ENCODE data around the gene VAX1. TPM values are rescaled to one million over a fixed set of nuclear protein-coding genes. Genes with fewer than 3 reads are reported as not detected.
"Not testable (repeated sequence)": the region's sequence is repeated elsewhere in the genome, so short reads cannot be mapped to it uniquely, and the experiment has no call there.

Gene VAX1, protein sequence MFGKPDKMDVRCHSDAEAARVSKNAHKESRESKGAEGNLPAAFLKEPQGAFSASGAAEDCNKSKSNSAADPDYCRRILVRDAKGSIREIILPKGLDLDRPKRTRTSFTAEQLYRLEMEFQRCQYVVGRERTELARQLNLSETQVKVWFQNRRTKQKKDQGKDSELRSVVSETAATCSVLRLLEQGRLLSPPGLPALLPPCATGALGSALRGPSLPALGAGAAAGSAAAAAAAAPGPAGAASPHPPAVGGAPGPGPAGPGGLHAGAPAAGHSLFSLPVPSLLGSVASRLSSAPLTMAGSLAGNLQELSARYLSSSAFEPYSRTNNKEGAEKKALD
- polyA plus RNA-seq (2013, experiment 1 of 2) = 1.1 TPM
- polyA plus RNA-seq (2013, experiment 2 of 2) = 1.7 TPM

DNA sequence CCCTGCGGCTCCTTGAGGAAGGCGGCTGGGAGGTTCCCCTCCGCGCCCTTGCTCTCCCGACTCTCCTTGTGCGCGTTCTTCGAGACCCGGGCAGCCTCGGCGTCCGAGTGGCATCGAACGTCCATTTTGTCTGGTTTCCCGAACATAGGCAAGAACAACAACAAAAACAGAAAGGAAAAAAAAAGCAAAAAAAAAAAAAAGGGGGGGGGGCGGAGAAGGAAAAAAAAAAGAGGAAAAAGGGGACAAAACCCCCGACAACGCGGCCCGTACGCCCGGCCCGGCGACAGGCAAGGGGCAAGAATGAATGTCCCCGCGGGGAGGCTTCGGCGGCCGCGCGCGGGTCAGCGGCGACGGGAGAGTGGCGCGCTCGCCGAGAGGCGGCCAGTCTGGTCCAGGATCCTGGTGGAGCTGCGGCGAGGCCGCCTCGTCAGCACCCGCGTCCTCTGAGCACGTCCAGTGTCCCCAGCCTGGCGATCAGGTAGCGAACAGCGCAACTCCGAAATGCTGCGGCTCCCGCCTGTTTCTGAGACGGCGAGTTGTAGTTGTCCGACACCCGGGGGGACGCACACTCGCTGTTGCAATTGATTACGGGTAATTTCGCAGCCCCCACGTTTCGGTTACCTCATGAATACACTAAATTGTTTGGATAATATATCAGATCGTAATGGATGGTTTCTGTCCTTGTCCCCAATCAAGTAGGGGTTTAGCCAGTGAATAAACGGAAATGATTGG, at the start of gene VAX1:
Gene VAX1, minus strand, starts transcription at position 360 of the 732 bp plus-strand sequence. Its CDS starts 214 bp downstream, at position 146.
- peak within 1 kb of the TSS; percentile 42 for H3K4me3 ChIP-seq (ENCODE audit: extremely low read depth, insufficient read depth, low read length, poor library complexity, severe bottlenecking)
- H3K36me3 ChIP-seq (ENCODE audit: control insufficient read depth, insufficient read depth, low read length) = no peaks in the 10 kb centered on the region
- H3K4me1 ChIP-seq (ENCODE audit: control insufficient read depth, insufficient read depth, low read length, poor library complexity, severe bottlenecking) = peaks cover 22% of the 10 kb centered on the region
- WGBS, 2 experiments (ENCODE audit: insufficient coverage in 2 of 2) = 1% methylated on average over 31 to 51 of the region's 65 CpGs
- H3K9me3 ChIP-seq (ENCODE audit: control insufficient read depth, low read length) = no peaks in the 10 kb centered on the region
- H3K27ac ChIP-seq (ENCODE audit: low read depth, low read length, severe bottlenecking) = no peak within 1 kb of the TSS

DNA sequence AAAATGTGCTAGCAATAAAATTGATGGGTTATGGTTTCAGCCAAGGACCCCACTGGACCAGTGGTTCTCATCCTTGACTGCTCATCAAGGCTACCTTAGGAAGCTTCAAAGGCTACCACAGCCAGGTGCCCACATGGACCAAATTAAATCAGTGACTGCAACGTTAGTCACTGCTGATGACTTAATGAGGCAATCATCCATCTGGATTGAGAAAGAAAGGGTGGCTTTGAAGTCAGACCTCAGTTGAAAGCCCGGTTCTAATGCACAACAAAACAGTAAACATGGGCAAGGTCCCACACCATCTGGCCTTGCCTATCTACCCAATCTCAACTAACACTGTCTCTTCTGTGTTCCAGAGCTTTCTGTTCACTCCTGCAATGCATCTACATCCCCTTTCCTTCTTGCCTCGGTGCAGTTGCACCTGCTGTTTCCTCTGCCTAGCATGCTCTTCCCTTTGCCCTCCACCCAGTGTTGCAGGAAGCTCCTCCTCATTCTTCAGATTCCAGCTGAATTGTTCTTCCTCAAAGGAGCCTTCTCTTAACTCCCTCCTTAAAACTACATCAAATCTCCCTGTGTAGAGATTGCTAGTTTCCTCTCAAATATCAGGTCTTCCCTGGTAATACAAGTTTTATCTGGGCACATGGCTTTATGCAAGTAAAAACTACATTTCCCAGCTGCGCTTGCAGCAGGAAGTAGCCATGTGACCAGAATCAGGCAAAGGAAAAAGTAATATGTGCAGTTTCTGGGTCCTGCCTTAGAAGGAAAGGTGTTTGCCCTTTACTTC, 49.0 kb upstream of the VAX1 start:
- 67 to 74% methylated on average over 4 of the region's 4 CpGs for WGBS, 2 experiments (ENCODE audit: insufficient coverage in 2 of 2)
- no peaks in the 10 kb centered on the region for H3K36me3 ChIP-seq (ENCODE audit: control insufficient read depth, insufficient read depth, low read length)

DNA sequence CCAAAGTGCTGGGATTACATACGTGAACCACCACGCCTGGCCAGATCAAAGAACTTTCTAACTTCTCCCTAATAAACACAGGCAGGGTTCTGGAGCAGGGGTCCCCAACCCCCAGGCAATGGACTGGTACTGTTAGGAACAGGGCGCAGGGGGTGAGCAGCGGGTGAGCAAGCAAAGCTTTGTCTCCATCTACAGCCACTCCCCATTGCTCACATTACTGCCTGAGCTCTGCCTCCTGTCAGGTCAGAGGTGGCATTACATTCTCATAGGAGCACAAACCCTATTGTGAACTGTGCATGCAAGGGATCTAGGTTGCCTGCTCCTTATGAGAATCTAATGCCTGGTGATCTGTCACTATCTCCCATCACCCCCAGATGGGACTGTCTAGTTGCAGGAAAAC, 47.7 kb upstream of the VAX1 start:
- not testable (repeated sequence) for H3K4me3 ChIP-seq (ENCODE audit: extremely low read depth, insufficient read depth, low read length, poor library complexity, severe bottlenecking); H3K36me3 ChIP-seq (ENCODE audit: control insufficient read depth, insufficient read depth, low read length); H3K27ac ChIP-seq (ENCODE audit: low read depth, low read length, severe bottlenecking); H3K4me1 ChIP-seq (ENCODE audit: control insufficient read depth, insufficient read depth, low read length, poor library complexity, severe bottlenecking)
- WGBS, 2 experiments (ENCODE audit: insufficient coverage in 2 of 2) = 83 to 91% methylated on average over 2 to 4 of the region's 4 CpGs
- H3K9me3 ChIP-seq (ENCODE audit: control insufficient read depth, low read length) = peaks cover 10% of the 10 kb centered on the region

More for the DNA sequence above, 49.0 kb upstream of the VAX1 start:
- H3K4me1 ChIP-seq (ENCODE audit: control insufficient read depth, insufficient read depth, low read length, poor library complexity, severe bottlenecking) = no peaks in the 10 kb centered on the region
- H3K9me3 ChIP-seq (ENCODE audit: control insufficient read depth, low read length) = peaks cover 10% of the 10 kb centered on the region
- no peak overlapping the region for H3K4me3 ChIP-seq (ENCODE audit: extremely low read depth, insufficient read depth, low read length, poor library complexity, severe bottlenecking)
- H3K27ac ChIP-seq (ENCODE audit: low read depth, low read length, severe bottlenecking) = no peak overlapping the region

DNA sequence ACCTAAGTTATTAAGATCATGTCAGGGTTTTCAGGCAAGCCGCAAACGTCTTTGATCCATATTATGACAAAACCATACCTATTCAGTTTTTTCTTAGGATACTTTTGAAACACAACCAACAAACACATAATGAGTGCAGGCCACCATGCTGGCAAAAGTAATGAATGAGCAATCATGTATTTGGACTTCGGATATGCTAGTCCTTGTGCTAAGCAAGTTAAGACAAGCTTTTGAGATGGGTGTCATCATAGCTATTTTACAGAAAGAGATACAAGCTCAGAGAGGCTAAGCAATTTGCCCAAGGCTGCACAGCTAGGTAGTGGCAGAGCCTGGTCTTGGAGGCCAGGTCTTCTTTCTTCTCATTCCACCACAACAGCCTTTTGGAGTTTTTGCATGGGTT, 46.8 kb upstream of the VAX1 start:
- H3K4me3 ChIP-seq (ENCODE audit: extremely low read depth, insufficient read depth, low read length, poor library complexity, severe bottlenecking) = no peak overlapping the region
- peaks cover 10% of the 10 kb centered on the region for H3K9me3 ChIP-seq (ENCODE audit: control insufficient read depth, low read length)
- 90 to 100% methylated on average over 1 of the region's 3 CpGs for WGBS, 2 experiments (ENCODE audit: insufficient coverage in 2 of 2)
- no peak overlapping the region for H3K27ac ChIP-seq (ENCODE audit: low read depth, low read length, severe bottlenecking)
- H3K4me1 ChIP-seq (ENCODE audit: control insufficient read depth, insufficient read depth, low read length, poor library complexity, severe bottlenecking) = no peaks in the 10 kb centered on the region
- no peaks in the 10 kb centered on the region for H3K36me3 ChIP-seq (ENCODE audit: control insufficient read depth, insufficient read depth, low read length)

DNA sequence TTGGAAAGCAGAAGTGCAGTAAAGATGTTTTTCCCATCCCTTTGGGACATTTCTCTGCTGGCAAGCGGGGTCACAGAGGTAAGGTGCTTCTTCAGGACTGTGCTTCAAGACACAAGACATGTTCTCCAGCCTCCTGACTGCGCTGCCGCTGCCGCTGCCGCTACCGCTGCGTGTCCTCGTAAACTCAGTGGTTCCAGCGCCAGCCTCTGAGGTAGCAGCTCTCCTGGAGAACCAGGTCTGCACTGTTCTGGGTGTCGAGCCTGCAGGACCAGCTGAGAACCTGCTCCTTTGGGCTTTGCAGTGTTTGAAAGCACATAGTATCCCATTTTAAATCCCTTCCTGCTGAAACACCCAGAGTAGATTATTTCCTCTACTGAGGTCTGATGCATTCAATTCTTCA, 46.2 kb upstream of the VAX1 start:
- Histone ChIP-seq H3K4me3 (ENCODE audit: extremely low read depth, insufficient read depth, low read length, poor library complexity, severe bottlenecking) (no peak overlapping the region), H3K27ac (ENCODE audit: low read depth, low read length, severe bottlenecking) (no peak overlapping the region), H3K4me1 (ENCODE audit: control insufficient read depth, insufficient read depth, low read length, poor library complexity, severe bottlenecking) (no peaks in the 10 kb centered on the region), H3K9me3 (ENCODE audit: control insufficient read depth, low read length) (peaks cover 6% of the 10 kb centered on the region), H3K36me3 (ENCODE audit: control insufficient read depth, insufficient read depth, low read length) (no peaks in the 10 kb centered on the region)
- WGBS, 2 experiments (ENCODE audit: insufficient coverage in 2 of 2) = 91 to 95% methylated on average over 10 of the region's 10 CpGs

DNA sequence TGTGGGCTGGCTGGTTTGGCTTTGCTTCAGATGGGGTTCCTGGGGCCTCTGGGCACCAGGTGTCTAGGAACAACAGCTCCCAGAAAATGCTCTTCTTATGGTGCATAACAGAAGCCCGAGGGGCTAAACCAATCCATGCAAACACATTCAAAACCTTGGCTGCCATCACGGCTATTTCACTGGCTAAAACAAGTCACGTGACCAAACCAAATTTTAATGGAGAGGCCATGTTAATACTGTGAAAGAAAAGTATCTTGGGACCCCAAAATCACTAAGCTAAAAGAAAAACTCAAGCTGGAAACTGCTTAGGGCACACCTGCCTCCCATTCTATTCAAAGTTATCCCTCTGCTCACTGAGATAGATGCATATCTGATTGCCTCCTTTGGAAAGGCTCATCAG, 40.1 kb upstream of the VAX1 start:
- Histone ChIP-seq H3K27ac (ENCODE audit: low read depth, low read length, severe bottlenecking) (no peak overlapping the region), H3K36me3 (ENCODE audit: control insufficient read depth, insufficient read depth, low read length) (no peaks in the 10 kb centered on the region), H3K4me1 (ENCODE audit: control insufficient read depth, insufficient read depth, low read length, poor library complexity, severe bottlenecking) (peaks cover 4% of the 10 kb centered on the region), H3K9me3 (ENCODE audit: control insufficient read depth, low read length) (no peaks in the 10 kb centered on the region), H3K4me3 (ENCODE audit: extremely low read depth, insufficient read depth, low read length, poor library complexity, severe bottlenecking) (no peak overlapping the region)
- 93 to 100% methylated on average over 1 to 3 of the region's 3 CpGs for WGBS, 2 experiments (ENCODE audit: insufficient coverage in 2 of 2)

DNA sequence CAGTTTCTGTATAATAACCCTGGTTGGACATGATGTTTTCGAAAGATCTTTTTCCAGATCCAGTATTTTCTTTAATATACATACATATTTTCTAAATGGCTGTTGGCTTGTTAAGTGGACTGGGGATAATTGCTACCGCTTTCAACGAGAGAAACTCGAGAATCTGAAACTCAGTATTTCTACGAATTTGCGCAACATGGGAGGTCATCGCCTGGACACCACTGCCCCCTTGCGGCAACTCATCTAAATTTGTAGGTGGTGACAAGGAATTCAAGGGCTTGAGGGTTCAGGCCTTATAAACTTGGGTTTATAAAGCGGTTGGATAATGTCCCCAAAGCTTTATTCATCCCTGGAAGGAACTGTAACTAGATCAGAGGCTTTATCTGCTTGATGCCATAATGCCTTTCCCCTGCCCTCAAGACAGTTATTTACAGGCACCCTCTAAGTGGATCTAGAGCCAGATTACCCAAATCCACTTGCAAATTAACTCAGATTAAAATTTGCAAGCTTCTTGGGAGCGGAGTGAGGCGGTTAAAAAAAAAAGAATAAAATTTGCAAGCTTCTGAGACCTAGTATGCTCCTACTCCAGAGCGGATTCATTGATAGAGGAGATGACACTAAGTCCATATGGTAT, 37.9 kb upstream of the VAX1 start:
- Histone ChIP-seq H3K36me3 (ENCODE audit: control insufficient read depth, insufficient read depth, low read length) (no peaks in the 10 kb centered on the region), H3K27ac (ENCODE audit: low read depth, low read length, severe bottlenecking) (no peak overlapping the region), H3K4me3 (ENCODE audit: extremely low read depth, insufficient read depth, low read length, poor library complexity, severe bottlenecking) (peak overlapping the region; percentile 29), H3K9me3 (ENCODE audit: control insufficient read depth, low read length) (no peaks in the 10 kb centered on the region), H3K4me1 (ENCODE audit: control insufficient read depth, insufficient read depth, low read length, poor library complexity, severe bottlenecking) (peaks cover 4% of the 10 kb centered on the region)
- 5 to 21% methylated on average over 4 to 6 of the region's 12 CpGs for WGBS, 2 experiments (ENCODE audit: insufficient coverage in 2 of 2)

DNA sequence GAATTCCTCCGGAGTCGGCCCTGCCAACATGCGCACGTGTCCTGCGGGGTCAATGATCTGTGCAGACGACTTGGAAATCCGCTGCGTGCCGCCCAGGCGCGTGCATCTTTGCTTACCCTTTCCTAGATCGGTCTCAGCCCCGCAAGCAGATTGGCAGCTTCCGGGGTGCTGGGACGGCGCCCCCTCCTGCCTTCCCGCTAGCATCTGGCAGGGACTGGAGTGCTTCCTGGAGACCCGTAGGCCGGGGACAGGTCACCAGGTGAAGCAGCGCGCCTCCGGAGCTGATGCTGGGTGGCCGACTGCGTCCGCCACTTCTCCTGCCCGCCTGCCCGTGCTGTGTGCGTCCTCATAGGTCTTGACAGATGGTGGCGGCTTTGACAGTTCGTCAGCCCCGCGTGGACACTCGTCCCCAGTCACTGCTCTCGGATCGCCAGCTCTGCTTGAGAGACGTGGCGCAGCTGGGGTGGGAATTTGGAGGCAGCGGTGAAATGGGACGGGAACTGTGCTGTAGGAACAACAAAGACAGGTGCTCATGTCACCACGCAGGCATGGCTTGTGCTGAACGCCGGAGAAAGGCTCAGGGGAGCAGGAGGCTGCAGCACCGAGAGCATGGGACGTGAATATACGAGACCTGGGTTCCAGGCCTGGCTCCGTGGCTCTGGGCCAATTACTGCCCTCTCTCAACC, 37.3 kb upstream of the VAX1 start:
- Histone ChIP-seq H3K4me1 (ENCODE audit: control insufficient read depth, insufficient read depth, low read length, poor library complexity, severe bottlenecking) (peaks cover 4% of the 10 kb centered on the region), H3K36me3 (ENCODE audit: control insufficient read depth, insufficient read depth, low read length) (no peaks in the 10 kb centered on the region), H3K9me3 (ENCODE audit: control insufficient read depth, low read length) (no peaks in the 10 kb centered on the region), H3K27ac (ENCODE audit: low read depth, low read length, severe bottlenecking) (no peak overlapping the region), H3K4me3 (ENCODE audit: extremely low read depth, insufficient read depth, low read length, poor library complexity, severe bottlenecking) (peak overlapping the region; percentile 29)
- WGBS, 2 experiments (ENCODE audit: insufficient coverage in 2 of 2) = 3 to 4% methylated on average over 43 to 46 of the region's 46 CpGs

DNA sequence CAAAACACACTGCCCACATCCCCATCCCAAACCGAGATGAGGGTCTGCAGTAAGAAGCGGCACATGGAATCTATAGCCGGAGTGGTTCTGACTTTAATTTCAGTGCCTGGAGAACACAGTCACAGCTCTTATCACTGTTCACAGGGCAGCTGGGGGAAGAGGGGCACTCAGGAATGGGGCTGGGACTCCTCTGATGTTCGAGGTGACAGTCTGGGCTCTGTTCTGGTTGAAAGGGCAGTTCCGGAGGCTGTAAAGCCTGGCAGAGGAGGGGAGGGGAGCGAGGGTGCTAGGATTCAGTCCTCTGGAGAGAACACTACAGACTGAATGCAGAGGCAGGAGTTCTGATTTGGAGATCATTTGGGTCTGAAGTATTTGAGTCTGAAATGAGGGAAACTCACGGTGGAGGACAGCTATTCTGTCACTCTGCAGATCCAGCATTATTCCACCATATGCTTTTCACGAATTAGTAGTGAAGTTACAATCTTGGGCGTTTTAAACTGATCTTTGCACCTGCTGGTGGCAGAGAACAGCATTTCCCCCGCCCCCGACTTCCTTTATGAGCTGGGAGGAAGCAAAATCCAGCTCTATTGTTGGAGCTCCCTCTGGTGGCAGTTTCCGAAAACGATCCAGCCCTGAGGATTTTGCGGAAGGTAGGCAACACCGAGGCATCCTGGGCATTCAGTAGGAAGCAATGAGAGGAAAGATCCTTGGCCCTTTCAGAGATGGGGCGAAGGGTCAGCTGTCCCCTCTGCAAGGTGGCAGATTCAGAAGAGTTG, 36.6 kb upstream of the VAX1 start:
- peaks cover 4% of the 10 kb centered on the region for H3K4me1 ChIP-seq (ENCODE audit: control insufficient read depth, insufficient read depth, low read length, poor library complexity, severe bottlenecking)
- H3K9me3 ChIP-seq (ENCODE audit: control insufficient read depth, low read length) = no peaks in the 10 kb centered on the region
- H3K27ac ChIP-seq (ENCODE audit: low read depth, low read length, severe bottlenecking) = no peak overlapping the region
- peak overlapping the region; percentile 29 for H3K4me3 ChIP-seq (ENCODE audit: extremely low read depth, insufficient read depth, low read length, poor library complexity, severe bottlenecking)
- WGBS, 2 experiments (ENCODE audit: insufficient coverage in 2 of 2) = 13 to 14% methylated on average over 12 to 15 of the region's 16 CpGs
- no peaks in the 10 kb centered on the region for H3K36me3 ChIP-seq (ENCODE audit: control insufficient read depth, insufficient read depth, low read length)

Measured in mesodermal cell (in vitro differentiated cells).